GM12878 (cell line): ENCODE data around the gene PLEKHA1. TPM values are rescaled to one million over a fixed set of nuclear protein-coding genes. Genes with fewer than 3 reads are reported as not detected.

ENCODE experiments used
- ATAC-seq: fragments of 200-7000 bp; cut with Tn5 transposase; 3 replicates; pipeline ENCODE4 v1.9.1; 2020; ENCODE audit warnings: mild to moderate bottlenecking, moderate library complexity
- BruUV-seq: library from RNA; stranded (reverse); fragments of 400-500 nt; replicated peaks from 2 replicates; lab custom pipeline; 2021; lab: Mats Ljungman, UMichigan
- CTCF ChIA-PET: fragments of 300-600 bp; sonication (Branson Sonifier 250); formaldehyde crosslinking; extraction: SDS; loops from one replicate; lab custom pipeline; 2021; ENCODE audit warnings: inconsistent platforms; lab: Yijun Ruan, JAX
- POLR2A ChIA-PET: fragments of 350-600 bp; formaldehyde crosslinking; extraction: SDS; loops from one replicate; lab custom pipeline; 2021; ENCODE audit warnings: inconsistent platforms; lab: Charles Lee
- RAD21 ChIA-PET: fragments of 300-600 bp; sonication (Branson Sonifier 250); formaldehyde crosslinking; loops from one replicate; lab custom pipeline; 2023; ENCODE audit warnings: antibody characterized with exemption; ENCODE audit not compliant: unreplicated experiment; lab: Charles Lee
- SMC1A ChIA-PET: fragments of 300-600 bp; sonication (Branson Sonifier 250); formaldehyde crosslinking; loops from one replicate; lab custom pipeline; 2023; ENCODE audit not compliant: unreplicated experiment, uncharacterized antibody; lab: Charles Lee
- DNase-seq: peaks from one replicate; pipeline ENCODE4 v3.0.0-alpha.2; 2011; ENCODE audit warnings: low read depth, low spot score
- FAIRE-seq: peaks from 3 replicates; lab custom pipeline; 2011; peaks lifted over from hg19 to GRCh38; lab: Jason Lieb, UNC
- H2AFZ ChIP-seq: 2 replicates; pipeline ENCODE4 v1.6.0; 2011; ENCODE audit warnings: low read depth, low read length, control low read depth; ENCODE audit not compliant: control insufficient read depth
- H3K27ac ChIP-seq: 2 replicates; pipeline ENCODE4 v1.5.1; 2011; ENCODE audit warnings: control low read depth; ENCODE audit not compliant: control insufficient read depth, insufficient read depth
- H3K27me3 ChIP-seq, 2 experiments: replicated peaks in 1 of 2; 2 replicates each; pipeline versions ENCODE4 v1.6.0 to v1.6.1; 2011; ENCODE audit warnings: low read length in 1 of 2; ENCODE audit not compliant: control insufficient read depth in 2 of 2, insufficient read depth in 2 of 2
- H3K36me3 ChIP-seq, 2 experiments: 2 replicates each; pipeline ENCODE4 v1.5.1; 2011; ENCODE audit warnings: low read length in 1 of 2; ENCODE audit not compliant: control insufficient read depth in 2 of 2, insufficient read depth in 2 of 2
- H3K4me1 ChIP-seq: 2 replicates; pipeline ENCODE4 v1.6.1; 2011; ENCODE audit warnings: mild to moderate bottlenecking, low read length, moderate library complexity, mixed read lengths; ENCODE audit not compliant: control insufficient read depth, insufficient read depth
- H3K4me2 ChIP-seq: 2 replicates; pipeline ENCODE4 v1.6.0; 2011; ENCODE audit warnings: control low read depth; ENCODE audit not compliant: control insufficient read depth, insufficient read depth
- H3K4me3 ChIP-seq: fragments of 200-600 bp; sonication (generic); 2 replicates; pipeline ENCODE4 v1.5.1; 2016
- H3K79me2 ChIP-seq: 2 replicates; pipeline ENCODE4 v1.6.0; 2011; ENCODE audit warnings: low read length; ENCODE audit not compliant: control insufficient read depth, insufficient read depth
- H3K9ac ChIP-seq: 2 replicates; pipeline ENCODE4 v1.8.0; 2011; ENCODE audit warnings: low read length, control low read depth, mixed read lengths; ENCODE audit not compliant: control insufficient read depth, insufficient read depth
- H3K9me3 ChIP-seq: replicated peaks from 3 replicates; pipeline ENCODE4 v1.5.1; 2011; ENCODE audit warnings: mild to moderate bottlenecking, low read length; ENCODE audit not compliant: control insufficient read depth, insufficient read depth
- H4K20me1 ChIP-seq: 2 replicates; pipeline ENCODE4 v1.6.0; 2011; ENCODE audit not compliant: control insufficient read depth, insufficient read depth
- CBFB ChIP-seq: IDR thresholded peaks from 2 replicates; pipeline ENCODE4 v1.6.1; 2016; ENCODE audit warnings: antibody characterized with exemption, low read depth
- HDAC6 ChIP-seq: fragments of 200-600 bp; sonication (generic); IDR thresholded peaks from one replicate; pipeline ENCODE4 v1.8.0; 2017; ENCODE audit warnings: antibody characterized with exemption; ENCODE audit not compliant: unreplicated experiment
- IRF3 ChIP-seq: fragments of 450-650 bp; IDR thresholded peaks from 2 replicates; pipeline ENCODE4 v1.6.1; 2014; ENCODE audit warnings: mild to moderate bottlenecking
- IRF4 ChIP-seq: IDR thresholded peaks from 2 replicates; pipeline ENCODE4 v1.6.1; 2011; ENCODE audit warnings: low read depth, low read length
- JUND ChIP-seq: IDR thresholded peaks from 2 replicates; pipeline ENCODE4 v1.6.1; 2012; ENCODE audit warnings: low read depth, mild to moderate bottlenecking, low read length, improper control_type of control experiment, moderate library complexity
- MXI1 ChIP-seq: fragments of 150-350 bp; IDR thresholded peaks from 2 replicates; pipeline ENCODE4 v1.6.1; 2011; ENCODE audit warnings: low read depth, mild to moderate bottlenecking, inconsistent platforms, low read length, improper control_type of control experiment
- POLR2A ChIP-seq: IDR thresholded peaks from 2 replicates; pipeline ENCODE4 v1.6.1; 2011; ENCODE audit warnings: low read depth, mild to moderate bottlenecking, low read length
- RELB ChIP-seq: fragments of 450-650 bp; IDR thresholded peaks from 2 replicates; pipeline ENCODE4 v1.6.1; 2017; ENCODE audit warnings: low read depth, mild to moderate bottlenecking, moderate library complexity
- SIN3A ChIP-seq: IDR thresholded peaks from 2 replicates; pipeline ENCODE4 v1.6.1; 2012; ENCODE audit warnings: low read depth, low read length, improper control_type of control experiment
- SIX5 ChIP-seq: IDR thresholded peaks from 2 replicates; pipeline ENCODE4 v1.6.1; 2011; ENCODE audit warnings: mild to moderate bottlenecking, low read depth, low read length, moderate library complexity; ENCODE audit not compliant: severe bottlenecking
- SREBF2 ChIP-seq: IDR thresholded peaks from 2 replicates; pipeline ENCODE4 v1.6.1; 2012; ENCODE audit warnings: mild to moderate bottlenecking, low read length
- SRF ChIP-seq, 2 experiments: IDR thresholded peaks; 2 replicates each; pipeline ENCODE4 v1.6.1; 2011; ENCODE audit warnings: low read depth in 2 of 2, low read length in 2 of 2, mild to moderate bottlenecking in 1 of 2, moderate library complexity in 1 of 2
- TARDBP ChIP-seq: IDR thresholded peaks from 2 replicates; pipeline ENCODE4 v1.6.1; 2016; ENCODE audit warnings: borderline replicate concordance
- ZNF687 ChIP-seq: fragments of 450-650 bp; IDR thresholded peaks from 2 replicates; pipeline ENCODE4 v1.6.1; 2017; ENCODE audit warnings: mild to moderate bottlenecking, moderate library complexity
- WGBS: methylation state at CpG from one replicate; pipeline ENCODE4 v1.1.6; 2016; ENCODE audit warnings: low lambda C conversion rate; ENCODE audit not compliant: insufficient replicate concordance, insufficient coverage; ENCODE audit errors: missing lambda C conversion rate; 5-methylcytosine and 5-hydroxymethylcytosine counted together
- in situ Hi-C: fragments of 300-500 bp; cut with MboI; formaldehyde crosslinking; loops from 9 replicates; pipeline ENCODE4 v1.14.3; 2018; ENCODE audit warnings: mixed read lengths
- intact Hi-C: fragments of 100-400 bp; cut with micrococcal nuclease; formaldehyde crosslinking; loops from one replicate; pipeline ENCODE4 v1.14.2; 2022; ENCODE audit not compliant: unreplicated experiment
- polyA plus RNA-seq, 11 experiments: library from polyadenylated mRNA; depleted of rRNA in 4 of 11; unstranded in 6 of 11; stranded (reverse) in 5 of 11; fragments of >200 nt; fragmentation: Nextera tagmentation in 4 of 11; fragmentation: Illumina TruSeq in 1 of 11; extraction: Ambion mirVana in 4 of 11; extraction: Trizol in 1 of 11; gene quantifications; 1 replicate in 1 of 11; 2 replicates in 10 of 11; pipeline versions ENCODE4 v1.2.1 to v1.2.3, GENCODE V29; 2011 to 2016; ENCODE audit warnings: inconsistent platforms in 2 of 11, missing spikeins in 2 of 11, low read depth in 1 of 11
- total RNA-seq, 4 experiments: library from RNA; depleted of rRNA in 3 of 4; stranded (reverse); fragments of >200 nt in 3 of 4; fragmentation: Illumina TruSeq in 1 of 4; extraction: Trizol in 1 of 4; gene quantifications; 2 replicates each; pipeline versions ENCODE4 v1.2.1 to v1.2.3, GENCODE V29; 2013 to 2021

Gene PLEKHA1
- total and polyA plus RNA-seq, 10 of the 15 experiments (the other 5 are each of a cell fraction or from before 2014, with no cell fraction given), result 0.15 to 6.0 (median 0.32) TPM

- TF ChIP-seq JUND, result no peak
These were observed 87.4 kb downstream of the PLEKHA1 start (continued) for GRCh38 chr10:122461729-122462532.

GRCh38 chr10:122462533-122463465 is 88.3 kb downstream of the PLEKHA1 start:
- ChIA-PET CTCF (no interaction called here), SMC1A (no interaction called here), RAD21 (no interaction called here), POLR2A (no interaction called here)
- no peaks in the 10 kb centered on the region for H3K79me2 ChIP-seq
- ATAC-seq, result no peak
- peaks cover 3 to 17% of the 10 kb centered on the region in 2 experiments for H3K27me3 ChIP-seq
- in situ Hi-C loops (no loop called here), intact Hi-C loops (no loop called here)
- no peak overlapping the region for H3K9ac ChIP-seq
- no peaks in the 10 kb centered on the region for H3K36me3 ChIP-seq
- FAIRE-seq, result no peak
- no peaks in the 10 kb centered on the region for H4K20me1 ChIP-seq
- no peak overlapping the region for H3K4me3 ChIP-seq
- BruUV-seq, result no TSS peak
- H3K4me2 ChIP-seq, result no peak overlapping the region
- no peak overlapping the region for H3K27ac ChIP-seq
- H2AFZ ChIP-seq, result no peak overlapping the region
- TF ChIP-seq MXI1 (no peak), SREBF2 (no peak), HDAC6 (no peak), SIN3A (no peak), IRF3 (no peak), SRF (IDR thresholded peaks at IDR 0.05; ENCODE audit: low read depth in 2 of 2, low read length in 2 of 2) (no peak), CBFB (no peak), POLR2A (no peak), ZNF687 (no peak), RELB (no peak), TARDBP (no peak), SIX5 (no peak), IRF4 (no peak)
- WGBS, result 42% methylated on average over 47 of the region's 47 CpGs
- no peaks in the 10 kb centered on the region for H3K9me3 ChIP-seq
- no peaks in the 10 kb centered on the region for H3K4me1 ChIP-seq
- no peak for DNase-seq
